HG02884 (cell line): ENCODE data around the gene KCNAB2.
"Not testable (repeated sequence)": the region's sequence is repeated elsewhere in the genome, so short reads cannot be mapped to it uniquely, and the experiment has no call there.

Source experiments
- ATAC-seq: cut with Tn5 transposase; IDR thresholded peaks from one replicate; pipeline ENCODE4 v1.9.1; 2021; ENCODE audit warnings: mild to moderate bottlenecking, moderate library complexity; ENCODE audit not compliant: unreplicated experiment

KCNAB2 gene

DNA sequence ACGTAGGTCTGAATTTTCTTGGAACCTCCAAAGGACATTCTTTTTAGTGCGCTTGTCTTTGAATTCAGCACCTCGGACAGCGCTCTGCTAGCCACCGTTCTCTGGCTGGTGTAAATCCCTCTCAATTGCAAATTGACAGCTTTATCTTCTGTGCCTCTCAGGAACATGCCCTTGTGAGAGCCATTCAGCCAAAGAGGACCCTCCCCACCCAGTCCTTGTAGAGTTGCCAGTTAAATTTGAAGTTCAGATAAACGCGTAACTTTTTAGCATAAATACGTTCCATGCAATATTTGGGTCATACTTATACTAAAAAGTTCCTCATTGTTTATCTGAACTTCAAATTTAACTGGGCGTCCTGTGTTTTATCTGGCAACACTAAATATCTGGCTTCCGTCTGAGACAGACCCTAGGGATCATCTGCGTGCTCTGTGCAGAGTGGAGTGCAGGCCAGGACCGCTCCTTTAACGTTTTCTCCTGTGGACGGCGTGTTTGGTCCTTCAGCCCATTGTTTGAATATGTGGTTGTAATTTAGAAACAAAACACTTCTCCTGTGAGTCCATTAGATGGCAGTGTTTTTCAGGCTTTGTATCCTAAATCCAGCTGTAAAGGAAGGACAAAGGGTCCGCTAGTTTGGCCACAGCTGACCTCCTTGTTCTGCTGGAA lies 7.0 kb downstream of the KCNAB2 start:
- no peak for ATAC-seq

DNA sequence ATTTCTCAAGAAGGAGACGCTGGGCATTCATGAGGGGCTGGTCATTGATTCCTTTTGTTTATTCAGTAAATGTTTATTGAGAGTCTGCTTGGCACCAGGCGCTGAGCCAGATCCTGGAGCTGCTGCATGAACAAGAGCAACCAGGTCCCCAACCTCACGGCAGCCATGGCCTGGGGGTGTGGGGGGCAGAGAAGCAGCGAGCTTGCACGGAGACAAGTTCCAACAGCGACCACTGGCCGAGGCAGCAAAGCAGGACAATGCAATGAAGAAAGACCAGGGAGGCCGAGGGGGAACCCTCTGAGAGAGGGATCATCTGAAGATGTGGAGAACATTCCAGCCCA lies 7.5 kb downstream of the KCNAB2 start:
- no peak for ATAC-seq

DNA sequence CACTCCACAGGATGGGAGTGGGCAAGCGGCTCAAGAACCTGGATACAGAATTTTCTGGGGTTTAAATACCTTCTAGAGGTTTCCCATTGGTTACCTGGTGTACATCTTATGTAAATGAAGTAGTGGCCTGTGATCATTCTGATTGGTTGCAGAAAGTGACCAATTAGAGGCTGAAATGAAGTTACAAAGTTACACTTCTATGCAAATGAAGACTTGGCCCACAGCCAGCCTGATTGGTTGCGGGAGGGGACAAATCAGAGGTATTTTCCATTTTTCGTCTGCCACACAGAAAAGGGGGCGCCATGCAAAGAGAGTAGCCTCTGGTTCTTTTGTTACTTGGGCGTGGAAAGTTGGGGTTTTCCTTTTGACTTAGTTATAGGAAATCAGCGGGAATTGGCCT lies 8.9 kb downstream of the KCNAB2 start:
- no peak for ATAC-seq

DNA sequence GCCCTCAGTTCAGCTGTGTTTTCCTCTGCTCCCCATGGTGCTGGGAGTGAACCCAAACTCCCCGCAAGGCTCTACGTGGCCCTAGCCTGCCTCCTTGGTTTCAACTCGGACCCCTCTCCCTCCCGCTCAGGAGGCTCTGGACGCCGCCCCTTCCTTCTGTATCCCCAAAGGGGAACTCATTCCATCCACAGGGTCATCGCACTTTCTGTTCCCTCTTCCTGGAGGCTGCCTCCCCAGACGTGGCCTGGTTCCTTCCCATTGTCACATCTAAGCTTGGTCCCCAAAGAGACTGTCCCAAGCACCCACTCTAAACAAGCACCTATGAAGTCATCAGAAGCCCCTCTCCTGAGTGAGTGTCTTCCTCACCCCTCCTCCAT lies 10.9 kb downstream of the KCNAB2 start:
- no peak for ATAC-seq

DNA sequence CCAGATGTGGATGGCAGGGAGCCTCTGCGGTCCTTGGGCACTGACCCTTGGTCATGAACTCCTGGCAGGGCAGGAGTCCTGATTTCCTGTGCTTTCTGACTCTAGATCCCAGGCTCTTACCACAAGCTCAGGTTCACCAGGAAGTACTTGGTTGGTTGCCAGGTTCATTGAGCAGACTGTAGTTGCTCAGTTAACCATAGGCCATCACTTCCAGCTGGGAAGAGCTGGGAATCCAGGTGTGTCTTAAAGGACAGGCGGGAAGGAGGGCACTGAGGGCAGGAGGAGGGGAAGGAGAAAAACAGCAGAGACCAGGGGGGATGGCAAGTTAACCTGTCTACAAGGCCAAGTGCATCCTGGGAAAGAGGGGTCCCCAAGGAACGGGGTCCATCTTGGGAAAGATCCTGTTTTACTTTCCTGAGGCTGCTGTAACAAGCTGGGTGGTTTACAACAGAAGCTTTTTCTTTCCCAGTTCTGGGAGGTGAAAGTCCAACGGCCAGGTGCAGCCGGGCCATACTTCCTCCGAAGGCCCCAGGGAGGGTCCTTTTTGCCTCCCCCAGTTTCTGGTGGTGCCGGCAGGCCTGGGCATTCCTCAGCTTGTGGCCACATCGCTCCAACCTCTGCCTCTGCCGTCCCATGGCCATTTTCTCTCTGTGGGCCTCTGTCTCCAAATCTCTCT lies 11.6 kb downstream of the KCNAB2 start:
- no peak for ATAC-seq

DNA sequence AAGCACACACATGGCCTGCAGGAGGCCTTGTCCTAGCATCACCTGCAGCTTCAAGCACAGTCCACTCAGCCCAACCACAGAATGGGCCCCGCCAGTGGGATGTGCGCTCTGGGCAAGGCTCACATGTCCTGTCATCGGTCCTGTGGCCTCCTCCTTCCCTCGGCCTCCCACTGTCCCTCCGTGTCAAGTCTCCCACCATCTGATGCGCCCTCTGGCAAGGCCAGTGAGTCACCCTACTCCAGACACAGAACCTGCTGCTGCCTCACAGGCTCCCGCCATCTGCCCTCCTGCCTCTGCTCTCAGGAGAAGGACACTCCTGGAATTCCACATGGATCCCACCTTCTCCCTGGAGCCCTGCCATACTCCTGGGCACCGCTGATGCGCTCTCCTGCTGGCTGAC lies 14.2 kb downstream of the KCNAB2 start:
- ATAC-seq = no peak

DNA sequence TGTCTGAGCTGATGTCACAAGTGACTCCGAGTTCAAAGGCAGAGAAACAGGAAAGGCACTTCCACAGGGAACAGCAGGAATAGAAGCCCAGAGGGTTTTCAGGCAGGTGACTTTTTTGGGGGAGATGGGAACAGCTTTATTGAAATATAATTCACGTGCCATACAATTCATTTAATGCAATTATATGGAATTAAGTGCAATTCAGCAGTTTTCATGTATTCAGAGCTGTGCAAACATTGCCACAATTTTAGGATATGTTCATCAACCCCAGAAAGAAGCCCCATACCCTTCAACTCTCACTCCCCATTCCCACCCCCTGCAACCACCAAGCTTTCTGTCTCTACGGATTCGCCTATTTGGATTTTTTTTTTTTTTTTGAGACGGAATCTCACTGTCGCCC lies 17.0 kb downstream of the KCNAB2 start:
- ATAC-seq = no peak

DNA sequence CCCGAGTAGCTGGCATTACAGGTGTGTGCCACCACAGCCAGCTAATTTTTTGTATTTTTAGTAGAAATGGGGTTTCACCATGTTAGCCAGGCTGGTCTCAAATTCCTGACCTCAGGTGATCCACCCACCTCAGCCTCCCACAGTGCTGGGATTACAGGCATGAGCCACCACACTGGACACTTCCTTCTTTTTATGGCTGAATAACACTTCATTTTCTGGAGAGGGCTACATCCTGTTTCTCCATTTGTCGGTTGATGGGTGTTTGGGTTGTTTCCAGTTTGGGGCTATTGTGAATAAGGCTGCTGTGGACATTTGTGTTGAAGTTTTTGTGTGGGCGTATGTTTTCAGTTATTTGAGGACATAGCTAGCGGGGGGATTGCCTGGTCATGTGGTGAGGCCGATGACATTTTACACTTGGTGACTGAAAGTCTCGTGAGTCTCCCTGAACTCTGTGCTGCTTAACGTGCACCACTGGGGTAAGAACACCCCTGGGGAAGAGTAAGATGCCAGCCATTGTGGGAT lies 17.9 kb downstream of the KCNAB2 start:
- not testable (repeated sequence) for ATAC-seq

DNA sequence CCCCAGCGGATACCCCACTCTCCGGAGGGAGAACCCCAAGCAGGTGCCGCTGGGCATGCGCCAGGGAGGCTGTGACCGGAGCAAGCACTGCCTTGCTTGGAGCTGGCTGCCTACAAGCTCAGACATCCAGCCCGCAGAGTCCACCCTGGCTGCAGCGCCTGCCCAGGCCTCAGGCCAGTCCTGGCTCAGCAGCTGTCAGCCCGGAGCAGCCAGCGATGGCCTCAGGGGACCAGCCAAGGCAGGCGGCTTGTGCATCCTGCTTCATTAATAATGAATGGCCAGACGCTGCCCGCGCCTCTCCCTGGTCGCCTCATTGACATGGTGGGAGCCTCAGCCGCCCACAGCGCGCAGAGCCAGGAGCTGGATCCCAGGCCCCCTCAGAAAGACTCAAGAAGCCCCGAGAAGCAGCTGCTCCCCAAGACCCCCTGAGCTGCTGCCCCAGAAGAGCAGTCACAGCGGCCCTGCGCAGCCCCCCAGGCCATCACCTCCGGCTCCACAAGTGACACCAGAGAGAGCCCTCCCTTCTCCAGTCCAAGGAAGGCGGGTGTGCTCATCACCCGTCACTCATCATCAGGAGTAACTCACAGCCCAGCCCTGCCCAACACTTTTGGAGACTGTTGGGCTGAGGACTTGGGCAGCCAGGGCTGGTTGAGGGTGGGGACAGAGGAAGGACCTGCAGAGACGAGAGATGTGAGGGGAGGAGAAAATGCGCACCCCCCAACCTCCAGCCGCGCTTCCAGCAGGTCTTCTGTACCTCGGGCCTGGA lies 19.6 kb downstream of the KCNAB2 start:
- no peak for ATAC-seq

DNA sequence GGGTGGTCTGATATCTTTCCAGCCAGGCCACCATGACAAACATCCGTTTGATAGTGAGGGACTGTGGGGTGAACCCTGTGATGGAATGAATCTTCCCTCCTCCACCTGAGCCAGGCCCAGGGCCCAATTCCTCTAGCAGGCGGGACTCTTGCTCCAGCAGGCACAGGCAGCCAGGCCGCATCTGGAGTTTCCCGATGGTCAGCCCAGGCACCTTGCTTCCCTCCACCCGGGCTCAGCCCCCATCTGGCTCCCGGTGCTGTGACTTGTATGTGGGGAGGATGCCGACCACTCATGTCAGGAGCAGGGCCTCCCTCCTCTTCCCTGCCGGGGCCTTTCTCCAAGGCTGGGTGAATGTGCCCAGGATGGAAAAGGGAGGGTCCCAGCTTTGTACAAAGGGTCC lies 21.0 kb downstream of the KCNAB2 start:
- ATAC-seq = no peak

DNA sequence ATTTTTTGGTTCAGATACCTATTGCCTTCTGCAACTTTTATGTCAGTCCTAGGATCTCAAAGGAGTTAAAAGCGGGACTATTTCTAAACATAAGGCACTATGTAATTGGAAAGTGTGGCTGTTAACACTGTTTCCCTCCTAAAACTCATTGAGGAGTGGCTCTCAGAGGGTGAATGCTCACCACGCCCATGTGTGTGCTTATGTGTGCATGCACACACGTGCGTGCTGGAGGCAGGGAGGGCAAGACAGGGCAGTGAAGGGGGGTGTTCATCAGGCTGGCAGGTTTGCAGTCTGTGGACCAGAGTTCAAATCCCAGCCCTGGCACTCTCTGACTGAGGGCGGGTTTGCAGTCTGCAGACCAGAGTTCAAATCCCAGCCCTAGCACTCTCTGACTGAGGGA lies 22.4 kb downstream of the KCNAB2 start:
- no peak for ATAC-seq

DNA sequence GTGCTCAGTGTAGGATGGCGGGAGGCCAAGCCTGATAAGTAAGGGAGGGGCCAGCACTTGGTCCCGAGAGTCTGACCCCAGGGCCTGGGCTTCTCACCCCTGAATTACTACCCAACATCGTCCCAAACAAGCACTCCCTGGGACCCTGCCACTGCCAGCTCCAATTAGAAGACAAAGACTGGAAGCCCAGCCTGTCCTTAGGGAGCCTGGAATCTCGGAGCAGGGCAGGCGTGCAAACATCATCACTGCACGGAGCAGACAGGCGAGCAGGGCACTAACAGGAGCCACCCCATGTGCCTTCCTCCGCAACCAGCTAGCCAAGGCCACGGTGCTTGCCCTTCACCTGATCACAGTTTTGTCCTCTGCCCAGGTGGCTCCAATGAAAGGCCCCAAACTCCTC lies 23.2 kb downstream of the KCNAB2 start:
- no peak for ATAC-seq

DNA sequence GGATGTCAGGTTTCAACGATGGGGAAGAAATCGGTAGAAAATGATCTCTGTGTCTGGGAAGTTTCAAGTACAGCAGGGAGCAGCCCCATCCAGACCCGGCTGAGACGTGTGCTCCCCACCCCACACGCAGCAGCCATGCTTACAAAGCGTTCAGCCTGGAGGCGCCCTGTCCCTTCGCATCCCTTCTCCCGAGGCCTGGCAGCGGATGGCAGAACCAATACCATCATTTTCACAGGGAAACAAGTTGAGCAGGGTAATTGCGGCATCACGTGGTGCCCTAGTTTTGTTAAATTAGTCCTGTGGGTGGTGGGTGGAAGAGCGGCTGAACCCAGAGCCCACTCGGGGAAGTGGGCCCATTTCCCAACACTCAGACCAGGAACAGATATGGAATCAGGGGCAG lies 23.9 kb downstream of the KCNAB2 start:
- no peak for ATAC-seq

DNA sequence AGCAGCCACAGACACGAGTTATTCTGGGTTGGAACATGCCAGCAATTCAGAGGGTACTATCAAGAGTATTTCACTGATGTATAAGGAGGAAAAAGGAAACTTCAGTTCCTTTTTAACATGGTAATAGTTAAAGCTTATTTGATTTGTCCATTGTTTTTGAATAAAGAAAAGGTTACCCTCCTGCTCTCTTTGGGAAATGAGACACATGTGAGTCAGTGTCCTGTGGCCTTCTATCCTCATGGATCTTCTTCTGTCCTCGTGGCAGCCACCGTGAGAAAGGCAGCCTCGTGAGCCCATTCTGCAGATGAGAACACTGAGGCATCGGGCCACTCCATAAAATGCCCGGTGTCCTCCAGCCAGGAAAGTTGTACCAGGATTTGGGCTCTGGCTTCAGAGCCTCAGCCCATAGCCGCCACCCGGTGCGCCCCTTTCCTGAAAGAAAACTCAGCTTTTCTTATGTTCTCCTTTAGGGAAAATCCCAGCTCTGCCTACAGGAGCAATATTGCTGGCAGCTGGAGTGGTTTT lies 24.8 kb downstream of the KCNAB2 start:
- no peak for ATAC-seq

DNA sequence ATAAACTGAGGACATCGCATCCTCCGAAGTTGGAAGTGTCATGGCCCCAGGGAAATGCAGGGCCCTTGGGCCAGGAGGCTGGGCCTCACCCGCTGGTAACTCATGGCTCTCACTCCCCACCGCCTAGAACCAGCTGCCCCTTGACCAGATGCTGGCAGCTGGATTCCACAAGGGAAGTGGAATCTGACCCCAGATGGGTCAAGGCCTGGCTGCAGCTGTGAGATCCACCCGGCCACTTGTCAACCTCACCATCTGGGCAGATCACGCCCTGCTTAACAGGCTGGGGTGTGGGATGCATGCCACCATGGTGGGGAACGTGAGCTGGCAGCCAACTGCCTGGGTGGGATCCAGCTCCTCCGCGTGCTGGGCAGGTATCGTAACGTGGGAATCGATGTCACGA lies 25.5 kb downstream of the KCNAB2 start:
- no peak for ATAC-seq

DNA sequence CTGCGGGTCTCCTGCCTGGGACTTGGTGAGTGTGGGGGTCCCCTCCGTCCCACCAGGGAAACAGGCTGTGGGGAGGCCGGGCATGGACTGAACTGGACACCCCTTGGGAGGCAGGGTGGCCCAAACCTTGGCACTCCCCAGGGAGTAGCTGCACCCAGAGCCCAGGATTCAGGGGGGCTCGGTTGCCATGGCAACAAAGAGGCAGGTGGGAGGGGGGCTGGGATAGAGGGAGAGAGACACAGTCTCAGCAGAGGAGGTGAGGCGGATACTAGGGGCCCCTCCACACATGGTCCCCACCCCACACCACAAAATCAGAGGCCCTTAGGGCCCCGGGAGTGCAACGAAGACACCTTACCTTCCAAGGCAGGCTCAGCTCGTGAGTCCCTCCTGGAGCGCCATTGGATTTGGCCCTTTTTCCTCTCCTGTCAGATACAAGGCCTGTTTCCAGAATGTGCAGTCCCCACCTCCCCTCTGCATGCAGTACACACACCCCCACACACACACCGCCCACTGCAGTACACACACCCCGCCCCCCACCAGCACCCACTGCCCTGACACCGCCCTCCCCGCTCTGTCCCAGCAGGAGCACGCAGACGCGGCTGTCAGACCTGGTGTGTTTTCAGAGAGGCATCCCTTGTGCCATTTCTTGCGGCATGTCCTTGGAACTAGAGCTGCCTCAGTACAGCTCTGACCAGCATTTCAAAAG lies 27.2 kb downstream of the KCNAB2 start:
- ATAC-seq = no peak

DNA sequence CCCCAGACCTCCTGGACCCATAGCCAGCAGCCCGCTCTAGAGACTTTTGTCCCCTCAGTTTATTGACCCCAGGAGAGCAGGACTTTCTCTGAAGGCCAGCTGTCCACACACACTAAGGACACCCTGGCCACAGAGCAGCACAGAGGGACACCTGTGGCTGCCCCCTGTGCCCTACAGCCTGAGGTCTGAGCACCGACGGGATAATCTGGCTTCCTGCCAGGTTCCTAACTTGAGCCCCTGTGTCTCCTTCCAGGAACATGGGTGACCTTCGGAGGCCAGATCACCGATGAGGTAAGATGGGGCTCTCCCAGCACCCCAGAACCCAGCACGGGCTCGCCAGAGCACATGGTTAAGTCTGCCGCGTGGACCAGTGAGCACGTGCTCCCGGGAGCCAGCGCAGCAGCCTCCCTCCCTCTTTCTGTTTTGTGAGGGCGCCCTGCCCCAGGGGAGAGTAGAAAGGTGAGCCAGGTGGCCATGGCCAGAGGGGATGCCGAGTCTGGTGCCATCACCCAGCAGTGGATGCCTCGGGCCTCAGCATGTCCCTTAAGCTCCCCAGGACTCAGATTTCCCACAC lies 27.9 kb downstream of the KCNAB2 start:
- ATAC-seq = no peak

DNA sequence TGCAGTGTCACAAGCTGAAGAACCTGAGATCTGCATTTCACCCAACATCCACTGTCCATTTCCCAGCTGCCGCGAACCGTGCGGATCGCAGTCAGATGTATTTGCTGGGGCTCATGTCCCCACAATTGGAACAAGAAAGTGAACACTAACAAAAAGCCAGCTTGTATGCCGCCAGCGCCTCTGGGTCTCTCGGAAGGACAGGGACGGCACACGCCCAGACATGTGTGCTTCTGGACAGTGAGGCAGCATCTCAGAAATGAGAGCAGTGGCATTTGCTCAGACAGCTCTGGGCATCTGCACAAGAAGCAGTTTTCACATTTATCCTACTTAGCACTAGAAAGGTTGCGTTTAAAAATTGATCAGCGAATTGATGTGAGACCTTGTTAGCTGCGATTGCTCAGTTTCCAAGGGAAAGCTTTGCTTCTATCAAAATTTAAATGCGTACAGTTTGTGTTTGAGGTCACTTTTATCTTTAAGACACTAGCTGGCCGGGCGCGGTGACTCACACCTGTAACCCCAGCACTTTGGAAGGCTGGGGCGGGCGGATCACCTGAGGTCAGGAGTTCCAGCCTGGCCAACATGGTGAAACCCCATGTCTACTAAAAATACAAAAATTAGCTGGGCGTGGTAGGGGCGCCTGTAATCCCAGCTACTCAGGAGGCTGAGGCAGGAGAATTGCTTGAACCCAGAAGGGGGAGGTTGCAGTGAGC lies 28.7 kb downstream of the KCNAB2 start:
- no peak for ATAC-seq

DNA sequence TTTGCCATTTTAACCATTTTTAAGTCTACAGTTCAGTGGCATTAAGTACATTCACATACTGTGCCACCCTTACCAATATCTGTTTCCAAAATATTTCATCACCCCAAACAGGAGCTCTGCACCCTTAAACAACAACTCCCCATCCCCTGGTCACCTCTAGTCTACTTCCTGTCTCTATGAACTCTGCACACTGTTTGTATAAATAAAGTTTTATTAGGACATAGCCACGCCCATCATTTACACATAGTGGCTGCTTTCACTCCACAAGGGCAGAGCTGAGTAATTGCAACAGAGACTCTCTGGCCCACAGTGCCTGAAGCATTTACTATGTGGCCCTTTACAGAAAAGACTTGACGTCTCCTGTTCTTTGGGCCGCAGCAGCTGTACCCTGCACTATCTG lies 30.1 kb downstream of the KCNAB2 start:
- ATAC-seq = no peak

DNA sequence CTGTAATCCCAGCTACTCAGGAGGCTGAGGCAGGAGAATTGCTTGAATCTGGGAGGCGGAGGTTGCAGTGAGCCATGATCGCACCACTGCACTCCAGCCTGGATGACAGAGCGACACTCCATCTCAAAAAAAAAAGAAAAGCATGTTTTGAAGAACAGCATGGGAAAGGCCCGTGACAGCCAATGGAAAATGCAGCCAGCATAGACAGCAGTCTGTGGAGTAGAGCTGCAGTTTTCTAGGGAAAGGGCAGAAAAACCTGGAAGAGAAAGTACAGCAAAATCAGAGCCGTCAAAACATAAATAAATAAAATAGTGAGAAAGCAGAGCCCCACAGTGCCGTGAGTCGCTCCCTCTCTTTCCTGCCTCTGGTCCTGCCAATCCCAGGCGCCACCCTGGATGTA lies 31.4 kb downstream of the KCNAB2 start:
- ATAC-seq = not testable (repeated sequence)
